Activated naive CD4-positive, alpha-beta T cell treated with anti-CD3 and anti-CD28 coated beads, Interleukin-2, amount 50 U/mL, for 24 hours (primary cell): Measurements from ENCODE around the gene AASDHPPT.

Experiments
- H3K27ac Mint-ChIP-seq: one replicate; pipeline ENCODE4 v1.8.0; 2021; ENCODE audit warnings: mild to moderate bottlenecking, mixed read lengths
- H3K27me3 Mint-ChIP-seq: one replicate; pipeline ENCODE4 v1.8.0; 2021; ENCODE audit warnings: mixed read lengths
- H3K36me3 Mint-ChIP-seq: one replicate; pipeline ENCODE4 v1.8.0; 2021; ENCODE audit warnings: mixed read lengths
- H3K4me1 Mint-ChIP-seq: one replicate; pipeline ENCODE4 v1.8.0; 2021; ENCODE audit warnings: mixed read lengths
- H3K4me3 Mint-ChIP-seq: one replicate; pipeline ENCODE4 v1.8.0; 2021; ENCODE audit warnings: mild to moderate bottlenecking, mixed read lengths
- H3K9me3 Mint-ChIP-seq: one replicate; pipeline ENCODE4 v1.8.0; 2021; ENCODE audit warnings: mixed read lengths

The AASDHPPT gene

DNA sequence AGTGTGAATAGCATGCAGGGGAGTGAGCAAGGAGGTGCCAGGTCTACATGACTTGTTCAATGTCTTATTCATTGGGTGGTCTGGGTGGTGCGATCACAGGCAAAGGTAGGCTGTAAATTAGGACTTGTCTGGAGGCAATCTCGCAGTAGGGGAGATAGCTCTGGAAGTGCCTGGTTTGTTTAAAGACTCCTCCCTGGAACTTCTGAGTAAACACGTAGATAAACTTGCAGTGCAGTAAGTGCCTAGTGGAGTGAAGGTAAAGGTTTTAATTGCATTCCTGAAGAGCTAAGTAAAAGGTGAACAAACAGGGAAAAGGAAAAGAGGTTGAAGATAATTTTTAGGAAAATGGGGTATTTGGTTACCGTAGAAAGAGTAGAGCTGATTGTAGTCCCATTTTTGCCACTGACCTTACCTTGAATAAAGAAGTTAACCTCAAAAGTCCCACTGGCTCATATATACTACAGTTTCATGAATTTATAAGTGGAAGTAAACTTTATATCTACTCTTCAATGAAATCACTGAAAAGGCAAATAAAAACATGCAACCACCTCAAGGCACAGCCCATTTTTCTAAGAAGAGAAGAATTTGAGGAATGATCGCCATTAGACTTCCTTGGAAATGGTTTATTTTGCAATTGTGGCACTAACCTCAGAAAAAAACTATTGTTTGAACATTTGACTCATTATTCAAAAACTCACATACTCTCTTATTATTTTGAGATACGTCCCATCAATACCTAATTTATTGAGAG, 44.3 kb downstream of the AASDHPPT start:
- Mint-ChIP-seq H3K9me3 (no peaks in the 10 kb centered on the region), H3K4me3 (no peak overlapping the region), H3K36me3 (no peaks in the 10 kb centered on the region), H3K27ac (peak overlapping the region; percentile 26), H3K4me1 (no peaks in the 10 kb centered on the region), H3K27me3 (peaks cover 18% of the 10 kb centered on the region)

DNA sequence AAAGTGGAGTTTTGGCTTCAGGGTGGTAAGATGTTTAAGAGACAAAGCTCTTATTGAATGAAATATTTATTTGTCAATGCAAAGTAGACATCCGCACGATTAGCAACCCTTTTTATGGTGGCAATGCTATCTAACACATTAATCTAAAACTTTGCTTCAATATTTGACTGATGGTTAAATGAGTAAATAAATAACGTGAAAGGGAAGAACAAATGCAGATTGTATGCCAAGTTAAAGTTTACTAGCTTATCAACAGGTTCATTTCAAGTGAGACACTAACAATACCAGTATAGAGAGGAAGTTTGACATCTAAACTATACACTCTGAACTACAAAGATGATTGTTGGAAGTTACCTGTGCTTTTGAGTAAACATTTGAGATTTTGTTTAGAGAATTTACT, 50.1 kb downstream of the AASDHPPT start:
- no peaks in the 10 kb centered on the region for H3K4me1 Mint-ChIP-seq
- H3K27ac Mint-ChIP-seq, result no peak overlapping the region
- no peak overlapping the region for H3K4me3 Mint-ChIP-seq
- H3K27me3 Mint-ChIP-seq, result peaks cover 27% of the 10 kb centered on the region
- no peaks in the 10 kb centered on the region for H3K36me3 Mint-ChIP-seq
- H3K9me3 Mint-ChIP-seq, result no peaks in the 10 kb centered on the region

DNA sequence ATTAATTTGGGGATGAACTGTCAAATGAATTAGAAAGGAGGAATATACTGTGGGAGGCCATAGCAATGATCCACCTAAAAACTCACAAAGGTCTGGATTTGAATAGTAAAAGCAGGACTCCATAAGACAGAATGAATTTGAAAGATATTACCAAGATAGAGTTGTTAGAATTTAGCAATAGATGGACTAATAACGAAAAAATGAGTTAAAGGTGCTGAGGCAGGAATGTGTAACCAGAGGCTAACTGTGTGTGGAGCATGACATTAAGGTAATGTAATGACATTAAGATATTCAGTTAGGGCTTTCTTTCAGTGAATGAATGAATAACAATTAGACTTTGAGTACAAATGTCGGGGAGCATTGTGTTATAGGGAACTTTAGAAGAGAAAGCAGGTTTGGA, 51.3 kb downstream of the AASDHPPT start:
- H3K4me3 Mint-ChIP-seq, result no peak overlapping the region
- no peaks in the 10 kb centered on the region for H3K9me3 Mint-ChIP-seq
- H3K27me3 Mint-ChIP-seq, result peaks cover 31% of the 10 kb centered on the region
- H3K27ac Mint-ChIP-seq, result no peak overlapping the region
- no peaks in the 10 kb centered on the region for H3K36me3 Mint-ChIP-seq
- H3K4me1 Mint-ChIP-seq, result no peaks in the 10 kb centered on the region

DNA sequence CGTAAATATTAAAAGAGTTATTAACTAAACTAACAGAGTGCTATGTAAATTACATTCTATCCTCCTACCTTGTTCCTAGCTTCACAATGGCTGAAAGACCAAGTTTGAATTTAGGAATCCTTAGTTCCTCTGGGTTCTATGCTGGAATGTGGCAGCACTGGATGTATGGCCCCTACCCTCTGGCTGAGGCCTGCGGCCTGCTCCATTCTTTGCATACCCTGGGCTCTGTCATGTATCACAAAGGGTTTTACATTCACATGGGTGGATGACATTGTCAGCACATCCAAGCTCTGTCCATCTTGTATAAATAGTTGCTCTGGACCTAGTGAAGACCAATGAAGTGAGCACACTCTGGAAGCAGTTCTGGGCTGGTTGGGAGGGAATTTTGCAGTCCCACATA, 54.5 kb downstream of the AASDHPPT start:
- Mint-ChIP-seq H3K4me3 (no peak overlapping the region), H3K27ac (no peak overlapping the region), H3K36me3 (no peaks in the 10 kb centered on the region), H3K27me3 (peaks cover 28% of the 10 kb centered on the region), H3K9me3 (no peaks in the 10 kb centered on the region), H3K4me1 (no peaks in the 10 kb centered on the region)

DNA sequence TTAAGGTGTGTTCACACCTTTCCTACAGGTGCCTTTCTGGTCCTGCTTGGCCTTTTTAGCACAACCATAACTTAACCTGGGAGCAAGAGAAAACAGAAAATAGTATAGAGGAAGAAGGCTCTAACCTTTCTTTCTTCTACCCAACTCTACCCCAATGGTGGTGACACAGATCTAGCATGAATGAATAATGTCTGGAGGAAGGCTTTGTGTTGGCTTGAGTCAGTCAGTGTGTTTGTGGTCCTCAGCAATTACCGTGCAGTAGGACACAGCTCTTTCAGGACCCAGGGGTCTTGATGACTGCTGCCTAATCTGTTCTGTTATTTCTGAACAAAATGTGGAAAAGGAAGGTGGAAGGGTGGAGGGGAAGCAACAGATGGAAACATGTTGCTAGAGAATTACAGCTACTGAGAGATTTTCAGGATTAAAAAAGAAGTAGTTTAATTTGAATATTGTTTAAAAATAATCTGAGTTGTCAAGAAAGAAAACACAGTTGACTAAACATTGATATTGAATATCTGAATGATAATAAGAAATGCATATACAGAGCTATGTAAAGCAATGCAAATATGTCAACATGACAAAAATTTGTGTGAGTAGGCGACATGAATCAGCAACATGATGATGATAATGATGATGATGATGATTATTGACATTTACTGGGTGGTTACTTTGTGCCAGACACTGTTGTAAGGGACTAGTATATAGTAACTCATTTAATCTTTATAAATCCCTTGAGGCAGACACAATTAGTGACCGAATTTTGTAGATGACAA, 55.3 kb downstream of the AASDHPPT start:
- Mint-ChIP-seq H3K36me3 (no peaks in the 10 kb centered on the region), H3K27me3 (peaks cover 27% of the 10 kb centered on the region), H3K9me3 (no peaks in the 10 kb centered on the region), H3K4me3 (no peak overlapping the region), H3K4me1 (no peaks in the 10 kb centered on the region), H3K27ac (no peak overlapping the region)

DNA sequence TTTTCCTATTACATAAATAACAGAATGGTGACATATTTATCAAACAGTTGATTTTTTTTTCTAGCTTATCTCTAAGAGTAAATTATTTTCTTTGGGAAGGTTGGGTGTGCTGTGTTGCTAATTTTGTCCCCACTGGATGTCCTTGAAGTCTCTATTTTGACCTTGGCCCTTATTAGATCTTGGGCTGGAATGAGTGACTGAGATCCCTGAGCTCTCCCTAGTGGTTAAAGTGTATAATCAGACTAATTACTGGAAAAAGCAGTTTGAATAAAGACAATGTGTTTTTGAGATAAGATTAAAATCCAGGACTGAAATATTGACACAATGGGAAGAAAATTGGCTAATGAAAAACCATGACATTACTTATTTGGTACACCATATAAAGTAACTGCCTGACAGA, 56.1 kb downstream of the AASDHPPT start:
- Mint-ChIP-seq H3K36me3 (no peaks in the 10 kb centered on the region), H3K4me3 (no peak overlapping the region), H3K27ac (no peak overlapping the region), H3K9me3 (no peaks in the 10 kb centered on the region), H3K27me3 (peaks cover 22% of the 10 kb centered on the region), H3K4me1 (no peaks in the 10 kb centered on the region)

DNA sequence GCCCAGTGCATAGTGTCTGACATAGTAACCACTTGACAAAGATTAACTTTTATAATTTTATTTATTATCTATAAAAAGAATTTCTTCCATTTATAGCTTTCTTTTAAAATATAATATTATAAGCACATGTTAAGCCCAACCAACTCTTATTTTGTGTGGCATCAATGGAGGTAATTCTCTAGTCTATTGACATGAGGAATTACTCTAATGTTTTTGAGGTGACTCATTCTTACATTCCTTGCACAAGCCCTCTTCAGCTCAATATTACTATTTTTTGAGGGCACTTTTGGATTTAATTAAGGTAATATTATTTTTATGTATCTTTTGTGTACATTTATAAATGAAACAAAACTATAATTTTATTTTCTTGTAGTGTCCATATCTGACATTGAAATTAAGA, 59.6 kb downstream of the AASDHPPT start:
- Mint-ChIP-seq H3K27ac (no peak overlapping the region), H3K4me1 (no peaks in the 10 kb centered on the region), H3K36me3 (no peaks in the 10 kb centered on the region), H3K4me3 (no peak overlapping the region), H3K9me3 (no peaks in the 10 kb centered on the region), H3K27me3 (peaks cover 12% of the 10 kb centered on the region)

DNA sequence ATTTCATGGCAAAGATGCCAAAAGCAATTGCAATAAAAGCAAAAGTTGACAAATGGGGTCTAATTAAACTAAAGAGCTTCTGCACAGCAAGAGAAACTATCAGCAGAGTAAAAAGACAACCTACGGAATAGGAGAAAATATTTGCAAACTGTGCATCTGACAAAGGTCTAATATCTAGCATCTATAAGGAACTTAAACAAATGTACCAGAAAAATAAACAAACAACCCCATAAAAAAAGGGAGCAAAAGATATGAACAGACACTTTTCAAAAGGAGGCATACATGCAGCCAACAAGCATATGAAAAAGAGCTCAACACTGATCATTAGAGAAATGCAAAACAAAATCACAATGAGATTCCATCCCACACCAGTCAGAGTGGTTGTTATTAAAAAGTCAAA, 60.3 kb downstream of the AASDHPPT start:
- Mint-ChIP-seq H3K9me3 (no peaks in the 10 kb centered on the region), H3K27me3 (peaks cover 13% of the 10 kb centered on the region), H3K4me1 (no peaks in the 10 kb centered on the region), H3K27ac (no peak overlapping the region), H3K4me3 (no peak overlapping the region), H3K36me3 (no peaks in the 10 kb centered on the region)
